Measurements from ENCODE around the gene IGSF23.
"Not testable (repeated sequence)": the region's sequence is repeated elsewhere in the genome, so short reads cannot be mapped to it uniquely, and the experiment has no call there.

IGSF23 gene

DNA sequence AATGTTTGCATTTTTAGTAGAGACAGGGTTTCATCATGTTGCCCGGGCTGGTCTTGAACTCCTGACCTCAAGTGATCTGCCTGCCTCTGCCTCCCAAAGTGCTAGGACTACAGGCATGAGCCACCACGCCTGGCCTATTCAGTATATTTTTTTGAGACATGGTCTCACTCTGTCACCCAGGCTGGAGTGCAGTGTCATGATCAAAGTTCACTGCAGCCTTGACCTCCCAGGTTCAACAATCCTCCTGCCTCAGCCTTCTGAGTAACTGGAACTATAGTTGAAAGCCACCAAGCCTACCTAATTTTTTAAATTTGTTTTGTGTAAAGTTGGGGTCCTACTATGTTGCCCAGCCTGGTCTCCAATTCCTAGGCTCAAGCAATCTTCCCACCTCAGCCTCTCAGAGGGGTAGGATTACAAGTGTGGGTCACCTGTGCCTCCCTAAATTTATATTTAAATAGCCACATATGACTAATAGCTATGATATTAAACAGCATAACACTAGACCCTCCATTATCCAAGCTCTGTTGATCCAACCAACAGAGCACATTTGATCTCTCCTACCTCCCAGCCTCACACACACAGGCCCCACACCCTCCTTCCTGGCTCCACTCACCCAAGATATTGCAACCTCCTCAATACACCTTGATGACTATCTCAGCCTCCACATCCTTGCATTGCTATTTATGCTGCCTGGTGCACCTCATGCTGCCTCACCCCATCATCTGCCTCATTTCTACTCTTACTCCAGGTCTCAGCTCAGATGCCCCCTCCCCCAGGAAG, 55.8 kb downstream of the IGSF23 start:
- DNase-seq: no peak

DNA sequence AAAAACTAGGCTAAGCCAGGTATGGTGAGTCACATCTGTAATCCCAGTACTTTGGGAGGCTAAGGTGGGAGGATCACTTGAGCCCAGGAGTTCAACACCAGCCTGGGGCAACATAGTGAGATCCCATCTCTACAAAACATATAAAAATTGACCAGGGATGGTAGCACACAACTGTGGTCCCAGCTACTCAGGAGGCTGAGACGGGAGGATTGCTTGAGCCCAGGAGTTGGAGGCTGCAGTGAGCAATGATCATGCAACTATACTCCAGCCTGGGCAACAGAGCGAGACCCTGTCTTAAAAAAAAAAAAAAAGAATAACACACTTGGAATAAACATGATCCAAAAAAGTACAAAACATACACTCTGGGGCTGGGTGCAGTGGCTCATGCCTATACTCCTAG, 56.7 kb downstream of the IGSF23 start:
- not testable (repeated sequence) for DNase-seq

GRCh38 chr19:44671400-44671799, 58.0 kb downstream of the IGSF23 start, which contains the start of gene CEACAM19:
Gene CEACAM19 (plus strand): TSS chr19:44671482. CDS start chr19:44671932, 450 bp downstream.
- DNase-seq: no peak

DNA sequence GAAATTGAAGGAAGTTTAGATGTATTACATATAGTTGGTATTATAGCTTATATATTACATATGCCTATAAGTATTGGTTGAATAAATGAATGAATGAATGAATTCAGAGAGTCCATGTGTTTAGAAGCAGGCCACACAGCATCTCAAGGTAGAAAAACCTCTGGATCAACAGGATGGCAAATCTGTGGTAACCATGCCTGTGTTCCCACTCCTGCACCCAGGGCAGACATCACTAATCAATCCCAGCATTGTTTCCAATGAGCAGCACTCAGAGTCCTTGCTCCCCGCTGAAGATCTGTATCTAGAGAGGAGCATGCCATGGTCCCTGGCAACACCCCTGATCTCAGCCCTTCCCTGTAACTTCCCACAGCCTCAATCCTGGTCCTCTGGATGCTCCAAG, 58.9 kb downstream of the IGSF23 start:
- DNase-seq: no peak

GRCh38 chr19:44673510-44673909, 60.1 kb downstream of the IGSF23 start:
- DNase-seq: no peak

- no peak for DNase-seq
Observed at GRCh38 chr19:44675521-44675920, 62.2 kb downstream of the IGSF23 start.

DNA sequence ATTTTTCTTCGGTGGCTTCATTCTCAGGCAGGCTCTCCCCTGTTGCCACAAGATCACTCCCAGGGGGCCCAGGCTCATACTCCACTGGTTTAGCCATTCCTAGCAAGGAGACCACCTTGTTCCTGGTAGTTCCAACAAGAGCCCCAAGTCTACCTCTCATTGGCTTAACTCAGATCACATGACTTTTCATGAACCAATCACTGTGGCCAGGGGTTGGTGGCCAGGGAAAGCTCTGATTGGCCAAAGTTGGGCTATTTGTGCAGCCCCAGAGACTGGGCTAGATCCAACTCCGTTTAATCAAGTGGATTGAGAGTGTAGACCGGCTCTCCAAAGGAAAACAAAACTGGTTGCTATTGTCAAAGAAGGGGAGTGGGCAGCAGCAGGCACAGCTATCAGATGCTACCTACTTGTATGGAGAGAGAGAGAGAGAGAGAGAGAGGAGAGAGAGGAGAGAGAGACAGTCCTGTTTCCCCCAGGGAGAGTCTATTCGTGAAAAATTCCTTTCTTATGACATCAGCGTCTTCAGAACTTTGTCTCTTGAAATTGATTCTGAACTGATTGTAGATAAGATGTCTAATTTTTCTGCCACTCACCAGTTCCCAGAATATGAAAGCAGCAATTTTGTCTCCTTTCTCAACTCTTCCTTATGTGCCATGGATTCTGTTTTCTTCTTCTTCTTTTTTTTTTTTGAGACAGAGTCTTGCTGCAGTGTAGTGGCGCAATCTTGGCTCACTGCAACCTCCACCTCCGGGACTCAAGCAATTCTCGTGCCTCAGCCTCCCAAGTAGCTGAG, 63.9 kb downstream of the IGSF23 start:
- DNase-seq: no peak

DNA sequence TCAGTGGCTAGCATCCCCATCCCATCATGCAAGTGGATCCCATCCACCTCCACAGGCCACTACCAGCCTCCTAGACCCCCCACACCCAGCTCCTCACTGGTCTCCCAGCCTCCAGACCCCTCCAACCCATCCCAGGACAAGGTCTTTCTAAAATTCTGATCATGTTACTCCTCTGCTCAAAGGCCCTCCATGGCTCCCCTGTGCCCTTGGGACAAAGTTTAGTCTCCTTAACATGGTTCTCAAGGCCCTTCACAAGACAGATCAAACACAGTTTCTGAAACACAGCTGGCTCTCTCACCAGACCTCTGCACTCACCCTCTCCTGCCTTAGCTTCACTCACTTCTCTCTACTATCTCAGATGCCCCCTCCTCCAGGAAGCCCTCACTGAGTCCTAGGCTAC, 67.2 kb downstream of the IGSF23 start:
- DNase-seq: no peak

- DNase-seq: no peak
Observed at GRCh38 chr19:44681992-44682790, 68.8 kb downstream of the IGSF23 start.

DNA sequence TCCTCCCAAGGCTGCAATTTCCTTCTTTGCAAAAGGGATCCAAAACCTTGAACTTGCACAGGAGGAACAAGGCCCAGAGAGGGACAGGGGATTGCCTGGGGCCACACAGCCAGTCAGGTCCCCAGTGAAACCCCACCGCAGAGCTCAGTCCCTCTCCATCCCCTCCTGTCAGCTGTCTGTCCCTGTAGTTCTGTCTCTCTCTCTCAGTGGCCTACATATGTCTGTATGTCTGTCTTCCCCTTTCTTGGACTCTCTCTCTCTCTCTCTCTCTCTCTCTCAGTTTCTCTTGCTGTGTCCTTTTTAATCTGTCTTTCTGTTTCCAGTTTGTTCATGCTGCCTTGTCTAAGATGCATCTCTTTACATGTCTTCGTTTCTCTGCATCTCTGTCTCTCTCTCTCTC, 69.4 kb downstream of the IGSF23 start:
- DNase-seq: no peak

GRCh38 chr19:44683434-44684210, 70.3 kb downstream of the IGSF23 start:
- no peak for DNase-seq

- not testable (repeated sequence) for DNase-seq
Observed at GRCh38 chr19:44684396-44684795, 71.0 kb downstream of the IGSF23 start.

- no peak for DNase-seq
Observed at GRCh38 chr19:44684892-44685863, 71.8 kb downstream of the IGSF23 start.

- DNase-seq: no peak
Observed at GRCh38 chr19:44685877-44686276, 72.5 kb downstream of the IGSF23 start.

All from NCI-H1417 (cell line).